A673 (cell line): ENCODE data around the gene THAP4. TPM values are rescaled to one million over a fixed set of nuclear protein-coding genes. Genes with fewer than 3 reads are reported as not detected.

ENCODE experiments used
- BruUV-seq: library from RNA; stranded (reverse); fragments of 400-500 nt; replicated peaks from 2 replicates; lab custom pipeline; 2021; lab: Mats Ljungman, UMichigan
- CTCF ChIA-PET: fragments of 300-600 bp; sonication (Branson Sonifier 250); formaldehyde crosslinking; loops from one replicate; lab custom pipeline; 2022; ENCODE audit warnings: antibody characterized with exemption; lab: Charles Lee
- POLR2A ChIA-PET: fragments of 300-600 bp; sonication (Branson Sonifier 250); formaldehyde crosslinking; loops from one replicate; lab custom pipeline; 2022; ENCODE audit warnings: antibody characterized with exemption; ENCODE audit not compliant: low non-redundant PET; lab: Charles Lee
- DNase-seq: peaks from one replicate; pipeline ENCODE4 v3.0.0-alpha.2; 2015; ENCODE audit warnings: low spot score
- H3K27ac ChIP-seq: fragments of 200-600 bp; sonication (generic); 2 replicates; pipeline ENCODE4 v1.5.1; 2016; ENCODE audit warnings: mixed run types, low read depth, mild to moderate bottlenecking, mixed read lengths, antibody characterized with exemption, low read length; ENCODE audit not compliant: poor library complexity, severe bottlenecking
- H3K27me3 ChIP-seq: fragments of 200-600 bp; sonication (generic); replicated peaks from 2 replicates; pipeline ENCODE4 v1.6.1; 2017; ENCODE audit warnings: mixed run types, low read depth, mild to moderate bottlenecking, mixed read lengths, antibody characterized with exemption, low read length; ENCODE audit not compliant: insufficient read depth, poor library complexity
- H3K36me3 ChIP-seq: fragments of 200-600 bp; sonication (generic); 2 replicates; pipeline ENCODE4 v1.6.1; 2016; ENCODE audit warnings: mixed run types, mild to moderate bottlenecking, mixed read lengths, antibody characterized with exemption, low read length; ENCODE audit not compliant: insufficient read depth, poor library complexity, severe bottlenecking
- H3K4me1 ChIP-seq: fragments of 200-600 bp; sonication (generic); 2 replicates; pipeline ENCODE4 v1.6.1; 2017; ENCODE audit warnings: mixed run types, mild to moderate bottlenecking, mixed read lengths, antibody characterized with exemption, low read length; ENCODE audit not compliant: insufficient read depth, poor library complexity, severe bottlenecking
- H3K4me3 ChIP-seq: fragments of 200-600 bp; sonication (generic); 2 replicates; pipeline ENCODE4 v1.5.1; 2016; ENCODE audit warnings: low read depth, mixed run types, mild to moderate bottlenecking, mixed read lengths, low read length; ENCODE audit not compliant: poor library complexity, severe bottlenecking
- H3K9me3 ChIP-seq: fragments of 200-600 bp; sonication (generic); 2 replicates; pipeline ENCODE4 v1.6.1; 2016; ENCODE audit warnings: mixed run types, low read depth, mild to moderate bottlenecking, mixed read lengths, antibody characterized with exemption, low read length; ENCODE audit not compliant: poor library complexity, severe bottlenecking
- EZH2 ChIP-seq: fragments of 200-600 bp; sonication (generic); IDR thresholded peaks from 2 replicates; pipeline ENCODE4 v1.6.1; 2017; ENCODE audit warnings: borderline replicate concordance, low read depth, mild to moderate bottlenecking, mixed read lengths, antibody characterized with exemption, low read length; ENCODE audit not compliant: poor library complexity, severe bottlenecking
- intact Hi-C: fragments of 100-400 bp; cut with micrococcal nuclease; formaldehyde crosslinking; loops from one replicate; pipeline ENCODE4 v1.10.0; 2022; ENCODE audit not compliant: unreplicated experiment
- total RNA-seq: library from RNA; stranded (reverse); gene quantifications from 2 replicates; pipeline ENCODE4 v1.2.3, GENCODE V29; 2021
- TF ChIP-seq, protein P1 (sequence below): fragments of 300-800, 200-600 bp; sonication (generic); conservative IDR thresholded peaks from 2 replicates; pipeline ENCODE4 v1.5.1; 2017; ENCODE audit warnings: low read depth, mild to moderate bottlenecking, antibody characterized with exemption, low read length, moderate library complexity, mixed read lengths

The THAP4 gene
- total RNA-seq, 1 experiment from 2014 or later: 82.0 TPM

DNA sequence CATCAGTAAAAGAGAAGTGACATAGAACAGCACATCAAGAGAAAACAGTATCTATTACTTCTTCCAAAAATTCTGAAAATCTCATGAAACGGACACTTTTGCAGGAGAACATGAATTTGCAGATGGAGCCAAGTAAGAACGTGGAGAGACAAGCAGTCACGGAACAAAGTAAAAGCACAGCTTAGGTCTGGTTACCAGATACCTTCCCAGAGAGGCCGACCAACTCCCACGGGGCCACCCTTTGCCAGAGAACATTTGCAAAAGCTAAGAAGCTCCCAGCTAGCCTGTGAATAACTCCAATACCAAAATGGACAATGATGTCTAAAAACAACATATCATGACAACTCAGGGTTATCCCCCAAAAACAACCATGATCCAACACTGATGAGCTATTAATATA is 38.9 kb downstream of the THAP4 start:
- DNase-seq: no peak
- ChIA-PET CTCF (no interaction called here), POLR2A (no interaction called here)
- no peak overlapping the region for H3K4me3 ChIP-seq
- intact Hi-C loops: no loop called here
- TF ChIP-seq EZH2: no peak
- TF ChIP-seq, protein P1, sequence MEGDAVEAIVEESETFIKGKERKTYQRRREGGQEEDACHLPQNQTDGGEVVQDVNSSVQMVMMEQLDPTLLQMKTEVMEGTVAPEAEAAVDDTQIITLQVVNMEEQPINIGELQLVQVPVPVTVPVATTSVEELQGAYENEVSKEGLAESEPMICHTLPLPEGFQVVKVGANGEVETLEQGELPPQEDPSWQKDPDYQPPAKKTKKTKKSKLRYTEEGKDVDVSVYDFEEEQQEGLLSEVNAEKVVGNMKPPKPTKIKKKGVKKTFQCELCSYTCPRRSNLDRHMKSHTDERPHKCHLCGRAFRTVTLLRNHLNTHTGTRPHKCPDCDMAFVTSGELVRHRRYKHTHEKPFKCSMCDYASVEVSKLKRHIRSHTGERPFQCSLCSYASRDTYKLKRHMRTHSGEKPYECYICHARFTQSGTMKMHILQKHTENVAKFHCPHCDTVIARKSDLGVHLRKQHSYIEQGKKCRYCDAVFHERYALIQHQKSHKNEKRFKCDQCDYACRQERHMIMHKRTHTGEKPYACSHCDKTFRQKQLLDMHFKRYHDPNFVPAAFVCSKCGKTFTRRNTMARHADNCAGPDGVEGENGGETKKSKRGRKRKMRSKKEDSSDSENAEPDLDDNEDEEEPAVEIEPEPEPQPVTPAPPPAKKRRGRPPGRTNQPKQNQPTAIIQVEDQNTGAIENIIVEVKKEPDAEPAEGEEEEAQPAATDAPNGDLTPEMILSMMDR: no peak
- H3K27me3 ChIP-seq: no peaks in the 10 kb centered on the region
- no TSS peak for BruUV-seq
- peaks cover 22% of the 10 kb centered on the region for H3K36me3 ChIP-seq
- H3K27ac ChIP-seq: no peak overlapping the region
- no peaks in the 10 kb centered on the region for H3K9me3 ChIP-seq
- H3K4me1 ChIP-seq: no peaks in the 10 kb centered on the region

DNA sequence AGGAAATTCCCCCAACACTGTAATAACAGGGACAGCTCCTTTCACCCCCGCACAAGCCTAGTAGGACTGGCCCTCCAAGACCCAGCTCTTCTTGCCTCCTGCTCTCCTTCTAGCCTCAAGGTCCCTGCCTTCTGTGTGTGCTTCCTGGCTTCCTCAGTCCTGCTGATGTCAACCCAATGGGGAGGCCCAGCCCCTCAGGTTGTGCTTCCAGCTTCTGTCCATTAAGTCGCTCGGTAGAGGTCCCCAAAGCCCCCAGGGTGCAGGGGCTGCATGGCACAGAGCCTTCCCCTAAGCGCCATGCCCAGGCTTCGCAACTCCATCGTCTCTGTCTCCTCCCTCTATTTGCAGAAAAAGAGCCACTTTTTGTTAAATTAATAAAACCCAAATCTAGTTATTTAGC is 39.4 kb downstream of the THAP4 start:
- ChIA-PET POLR2A (no interaction called here), CTCF (no interaction called here)
- H3K4me1 ChIP-seq: no peaks in the 10 kb centered on the region
- no peak overlapping the region for H3K4me3 ChIP-seq
- intact Hi-C loops: no loop called here
- no peaks in the 10 kb centered on the region for H3K9me3 ChIP-seq
- BruUV-seq: no TSS peak
- no peak for DNase-seq
- H3K36me3 ChIP-seq: peaks cover 22% of the 10 kb centered on the region
- H3K27ac ChIP-seq: no peak overlapping the region
- TF ChIP-seq, protein P1: no peak
- no peak for TF ChIP-seq EZH2
- no peaks in the 10 kb centered on the region for H3K27me3 ChIP-seq

DNA sequence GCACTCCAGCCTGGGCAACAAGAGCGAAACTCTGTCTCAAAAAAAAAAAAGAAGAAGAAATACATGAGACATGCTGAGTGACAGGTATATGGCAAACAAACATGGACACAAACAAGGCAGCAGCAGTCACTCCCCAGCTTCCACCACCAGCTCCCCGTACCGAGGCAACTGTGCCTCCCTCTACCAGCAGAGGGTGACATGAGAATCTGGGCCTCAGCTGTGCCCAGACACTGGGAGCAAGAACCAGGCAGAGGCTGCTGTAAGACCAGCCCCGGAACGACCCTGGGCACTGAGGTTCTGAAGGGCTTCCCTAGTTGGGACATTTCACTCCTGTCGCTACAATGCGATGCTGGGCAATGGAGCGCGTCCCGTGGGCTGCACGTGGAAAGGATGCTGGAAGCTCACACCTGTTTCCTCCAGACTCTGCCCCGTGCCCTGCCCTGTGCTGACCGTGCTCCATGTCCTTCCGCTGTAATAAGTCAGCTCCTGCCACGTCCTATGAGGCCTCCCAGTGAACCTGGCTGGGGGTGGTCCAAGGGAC is 41.3 kb downstream of the THAP4 start:
- DNase-seq: no peak
- Histone ChIP-seq H3K9me3 (no peaks in the 10 kb centered on the region), H3K27ac (no peak overlapping the region), H3K27me3 (no peaks in the 10 kb centered on the region), H3K4me1 (no peaks in the 10 kb centered on the region), H3K4me3 (no peak overlapping the region), H3K36me3 (peaks cover 18% of the 10 kb centered on the region)
- intact Hi-C loops: no loop called here
- no peak for TF ChIP-seq EZH2
- TF ChIP-seq, protein P1: peak; percentile 38
- no TSS peak for BruUV-seq
- POLR2A ChIA-PET: interaction anchor here (0.7 kb wide), 1 partner anchor 33 kb away, joined by 4 read pairs; no protein-coding TSS in a partner anchor
- CTCF ChIA-PET: interaction anchor here (0.5 to 0.6 kb wide), 2 partner anchors 214 to 359 kb away, joined by 5 to 11 read pairs; no protein-coding TSS in a partner anchor
